ENCODE results near the gene MINDY4. TPM values are rescaled to one million over a fixed set of nuclear protein-coding genes. Genes with fewer than 3 reads are reported as not detected.

Gene MINDY4
- total RNA-seq, 1 experiment from 2014 or later = 3.0 TPM

- no peak overlapping the region for H3K9ac ChIP-seq (ENCODE audit: low read length)
- no peak for TF ChIP-seq EZH2phosphoT487 (IDR thresholded peaks at IDR 0.05; ENCODE audit: borderline replicate concordance, low read length)
- TF ChIP-seq CTCF (conservative IDR thresholded peaks at IDR 0.05; ENCODE audit: low read depth, low read length) = no peak
- no peak for TF ChIP-seq EZH2 (IDR thresholded peaks at IDR 0.05; ENCODE audit: low read length, unreplicated experiment)
- no peaks in the 10 kb centered on the region; the same call in 1 of the 2 replicates for H3K36me3 ChIP-seq (ENCODE audit: low read depth, low read length)
- ChIA-PET POLR2A (ENCODE audit: unreplicated experiment) (no interaction called here), CTCF (no interaction called here)
- H3K4me1 ChIP-seq (ENCODE audit: insufficient read depth, low read length) = 0 out of 2 replicates have a peak, but pooled peaks cover under 1% of the 10 kb centered on the region
- BruUV-seq (replicated peaks) = no TSS peak
- H3K27me3 ChIP-seq (ENCODE audit: low read length) = no peaks in the 10 kb centered on the region
- no peak overlapping the region for H3K4me3 ChIP-seq (ENCODE audit: low read length)
- no peak overlapping the region for H3K4me2 ChIP-seq (ENCODE audit: low read length)
- no peaks in the 10 kb centered on the region for H3K79me2 ChIP-seq (ENCODE audit: low read length)
- no peak for ATAC-seq
- no peaks in the 10 kb centered on the region for H3K9me3 ChIP-seq (ENCODE audit: low read length)
- no peaks in the 10 kb centered on the region for H3F3A ChIP-seq (ENCODE audit: low read length, unreplicated experiment)
- H3K27ac ChIP-seq (ENCODE audit: low read length) = no peak overlapping the region
- intact Hi-C loops (cut with micrococcal nuclease) = no loop called here
- H4K20me1 ChIP-seq (ENCODE audit: low read length) = no peaks in the 10 kb centered on the region
- no peak for DNase-seq
- no peak overlapping the region for H2AFZ ChIP-seq (ENCODE audit: low read length)
- H3K9me2 ChIP-seq (replicated peaks; ENCODE audit: low read length) = no peaks in the 10 kb centered on the region
Measured at GRCh38 chr7:30836991-30837390, 65.8 kb downstream of the MINDY4 start.

- Histone ChIP-seq H3K9ac (ENCODE audit: low read length) (no peak overlapping the region), H4K20me1 (ENCODE audit: low read length) (no peaks in the 10 kb centered on the region), H3K27ac (ENCODE audit: low read length) (no peak overlapping the region), H3K9me2 (replicated peaks; ENCODE audit: low read length) (no peaks in the 10 kb centered on the region), H3K4me3 (ENCODE audit: low read length) (no peak overlapping the region), H3K4me1 (ENCODE audit: insufficient read depth, low read length) (no peaks in the 10 kb centered on the region), H3K79me2 (ENCODE audit: low read length) (no peaks in the 10 kb centered on the region), H3K27me3 (ENCODE audit: low read length) (no peaks in the 10 kb centered on the region), H3K36me3 (ENCODE audit: low read depth, low read length) (no peaks in the 10 kb centered on the region; the same call in 1 of the 2 replicates), H2AFZ (ENCODE audit: low read length) (no peak overlapping the region), H3F3A (ENCODE audit: low read length, unreplicated experiment) (no peaks in the 10 kb centered on the region), H3K4me2 (ENCODE audit: low read length) (no peak overlapping the region), H3K9me3 (ENCODE audit: low read length) (no peaks in the 10 kb centered on the region)
- intact Hi-C loops (cut with micrococcal nuclease) = no loop called here
- CTCF ChIA-PET = no interaction called here
- no peak for TF ChIP-seq CTCF (conservative IDR thresholded peaks at IDR 0.05; ENCODE audit: low read depth, low read length)
- no peak for TF ChIP-seq EZH2phosphoT487 (IDR thresholded peaks at IDR 0.05; ENCODE audit: borderline replicate concordance, low read length)
- TF ChIP-seq EZH2 (IDR thresholded peaks at IDR 0.05; ENCODE audit: low read length, unreplicated experiment) = no peak
- no TSS peak for BruUV-seq (replicated peaks)
- DNase-seq (no peak), ATAC-seq (no peak)
- POLR2A ChIA-PET (ENCODE audit: unreplicated experiment) = no interaction called here
Measured at GRCh38 chr7:30837581-30837980, 66.4 kb downstream of the MINDY4 start.

GRCh38 chr7:30838008-30838407 is 66.8 kb downstream of the MINDY4 start:
- Histone ChIP-seq H3F3A (ENCODE audit: low read length, unreplicated experiment) (no peaks in the 10 kb centered on the region), H3K36me3 (ENCODE audit: low read depth, low read length) (no peaks in the 10 kb centered on the region), H2AFZ (ENCODE audit: low read length) (no peak overlapping the region), H4K20me1 (ENCODE audit: low read length) (no peaks in the 10 kb centered on the region), H3K27ac (ENCODE audit: low read length) (no peak overlapping the region), H3K4me3 (ENCODE audit: low read length) (no peak overlapping the region), H3K79me2 (ENCODE audit: low read length) (no peaks in the 10 kb centered on the region), H3K27me3 (ENCODE audit: low read length) (no peaks in the 10 kb centered on the region), H3K9ac (ENCODE audit: low read length) (no peak overlapping the region), H3K4me1 (ENCODE audit: insufficient read depth, low read length) (no peaks in the 10 kb centered on the region), H3K9me2 (replicated peaks; ENCODE audit: low read length) (no peaks in the 10 kb centered on the region), H3K4me2 (ENCODE audit: low read length) (no peak overlapping the region), H3K9me3 (ENCODE audit: low read length) (no peaks in the 10 kb centered on the region)
- intact Hi-C loops (cut with micrococcal nuclease) = no loop called here
- BruUV-seq (replicated peaks) = no TSS peak
- CTCF ChIA-PET = no interaction called here
- DNase-seq (no peak), ATAC-seq (no peak)
- no peak for TF ChIP-seq EZH2phosphoT487 (IDR thresholded peaks at IDR 0.05; ENCODE audit: borderline replicate concordance, low read length)
- TF ChIP-seq CTCF (conservative IDR thresholded peaks at IDR 0.05; ENCODE audit: low read depth, low read length) = no peak
- TF ChIP-seq EZH2 (IDR thresholded peaks at IDR 0.05; ENCODE audit: low read length, unreplicated experiment) = no peak
- POLR2A ChIA-PET (ENCODE audit: unreplicated experiment) = no interaction called here

Measured in PC-3 (cell line).